ENCODE measurements around the gene PAOX. TPM values are rescaled to one million over a fixed set of nuclear protein-coding genes. Genes with fewer than 3 reads are reported as not detected.

Gene PAOX
- total RNA-seq, 1 experiment from 2014 or later = 1.2 TPM

DNA sequence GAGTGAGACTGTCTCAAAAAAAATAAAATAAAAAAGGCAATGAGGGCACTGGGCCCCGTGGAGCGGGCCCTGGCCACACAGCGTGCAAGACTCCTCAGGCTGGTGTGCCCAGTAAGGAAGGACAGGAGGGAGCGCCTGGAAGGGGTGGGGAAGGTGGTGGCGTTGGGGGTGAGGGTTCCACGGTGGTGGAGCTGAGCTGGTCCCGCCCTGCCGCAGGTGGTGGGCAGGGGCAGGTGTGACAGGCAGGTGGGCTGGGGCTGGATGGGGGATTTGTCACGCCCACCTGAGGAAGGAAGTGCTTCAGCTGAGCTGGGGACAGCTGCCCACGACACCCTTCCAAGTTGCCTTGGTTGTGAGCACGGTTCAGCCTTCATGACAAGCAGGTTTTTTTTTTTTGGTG is 32.6 kb upstream of the PAOX start:
- Mint-ChIP-seq H3K36me3 (ENCODE audit: insufficient read depth, unreplicated experiment) (peaks cover 10% of the 10 kb centered on the region), H3K27ac (ENCODE audit: low read depth, unreplicated experiment) (no peak overlapping the region), H3K27me3 (ENCODE audit: insufficient read depth, unreplicated experiment) (no peaks in the 10 kb centered on the region), H3K4me3 (ENCODE audit: unreplicated experiment) (no peak overlapping the region), H3K9me3 (ENCODE audit: unreplicated experiment) (no peaks in the 10 kb centered on the region), H3K4me1 (ENCODE audit: insufficient read depth, unreplicated experiment) (peaks cover 6% of the 10 kb centered on the region)
- POLR2A ChIA-PET = interaction anchor here (0.9 kb wide), 1 partner anchor 15 kb away, joined by 3 read pairs; no protein-coding TSS in a partner anchor
- BruUV-seq (replicated peaks) = no TSS peak
- TF ChIP-seq, protein P1, sequence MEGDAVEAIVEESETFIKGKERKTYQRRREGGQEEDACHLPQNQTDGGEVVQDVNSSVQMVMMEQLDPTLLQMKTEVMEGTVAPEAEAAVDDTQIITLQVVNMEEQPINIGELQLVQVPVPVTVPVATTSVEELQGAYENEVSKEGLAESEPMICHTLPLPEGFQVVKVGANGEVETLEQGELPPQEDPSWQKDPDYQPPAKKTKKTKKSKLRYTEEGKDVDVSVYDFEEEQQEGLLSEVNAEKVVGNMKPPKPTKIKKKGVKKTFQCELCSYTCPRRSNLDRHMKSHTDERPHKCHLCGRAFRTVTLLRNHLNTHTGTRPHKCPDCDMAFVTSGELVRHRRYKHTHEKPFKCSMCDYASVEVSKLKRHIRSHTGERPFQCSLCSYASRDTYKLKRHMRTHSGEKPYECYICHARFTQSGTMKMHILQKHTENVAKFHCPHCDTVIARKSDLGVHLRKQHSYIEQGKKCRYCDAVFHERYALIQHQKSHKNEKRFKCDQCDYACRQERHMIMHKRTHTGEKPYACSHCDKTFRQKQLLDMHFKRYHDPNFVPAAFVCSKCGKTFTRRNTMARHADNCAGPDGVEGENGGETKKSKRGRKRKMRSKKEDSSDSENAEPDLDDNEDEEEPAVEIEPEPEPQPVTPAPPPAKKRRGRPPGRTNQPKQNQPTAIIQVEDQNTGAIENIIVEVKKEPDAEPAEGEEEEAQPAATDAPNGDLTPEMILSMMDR (IDR thresholded peaks at IDR 0.05; ENCODE audit: unreplicated experiment) = no peak
- CTCF ChIA-PET = interaction anchor here (1.7 kb wide), 1 partner anchor 17 kb away, joined by 11 read pairs; no protein-coding TSS in a partner anchor
- DNase-seq (ENCODE audit: unreplicated experiment) = no peak
- intact Hi-C loops (cut with micrococcal nuclease) = no loop called here

DNA sequence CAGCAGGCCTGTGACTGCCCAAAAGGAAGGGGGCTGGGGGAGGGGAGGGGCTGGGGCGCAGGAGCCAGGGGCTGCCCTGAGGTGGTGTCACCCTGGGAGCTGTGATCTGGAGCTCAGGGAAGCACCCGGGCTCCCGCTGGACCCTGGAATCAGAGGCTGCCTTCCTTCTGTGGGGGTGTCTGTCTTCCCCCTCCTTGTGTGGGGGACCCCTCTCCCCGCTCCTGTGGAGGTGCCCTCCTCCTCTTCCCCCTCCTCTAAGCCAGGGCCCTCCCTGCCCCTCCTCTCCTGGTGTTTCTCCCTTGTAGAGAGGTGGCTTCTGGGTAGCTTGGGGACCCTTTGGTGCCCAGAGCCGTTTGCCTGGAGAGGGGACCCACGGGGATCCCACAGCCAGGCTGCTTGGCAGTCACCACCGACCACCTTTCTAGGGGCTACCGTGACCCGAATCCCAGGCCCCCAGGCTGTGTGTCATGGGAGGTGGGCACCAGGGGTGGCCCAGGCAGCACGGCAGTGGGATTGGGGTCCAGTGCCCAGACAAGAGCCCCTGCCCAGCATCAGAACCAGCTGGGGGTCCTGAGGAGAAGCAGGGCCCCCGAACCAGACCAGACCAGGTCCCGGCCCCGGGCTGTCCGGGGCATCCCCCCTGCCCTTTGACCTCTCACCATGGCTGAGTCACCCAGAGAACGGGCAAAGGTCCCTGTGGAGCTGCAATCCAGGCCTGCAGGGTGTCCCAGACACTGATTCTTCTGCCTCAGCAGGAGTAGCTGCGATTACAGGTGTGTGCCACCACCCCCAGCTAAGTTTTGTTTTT is 31.1 kb upstream of the PAOX start:
- Mint-ChIP-seq H3K4me1 (ENCODE audit: insufficient read depth, unreplicated experiment) (peaks cover 6% of the 10 kb centered on the region), H3K36me3 (ENCODE audit: insufficient read depth, unreplicated experiment) (peaks cover 10% of the 10 kb centered on the region), H3K27me3 (ENCODE audit: insufficient read depth, unreplicated experiment) (no peaks in the 10 kb centered on the region), H3K27ac (ENCODE audit: low read depth, unreplicated experiment) (no peak overlapping the region), H3K9me3 (ENCODE audit: unreplicated experiment) (no peaks in the 10 kb centered on the region), H3K4me3 (ENCODE audit: unreplicated experiment) (no peak overlapping the region)
- ChIA-PET CTCF (interaction anchor here (0.7 to 1.7 kb wide), 2 partner anchors 14 to 18 kb away, joined by 3 to 11 read pairs; no protein-coding TSS in a partner anchor), POLR2A (interaction anchor here (0.7 kb wide), 1 partner anchor 9 kb away, joined by 3 read pairs; the partner anchor contains the start of gene FUOM)
- no peak for DNase-seq (ENCODE audit: unreplicated experiment)
- intact Hi-C loops (cut with micrococcal nuclease) = no loop called here
- TF ChIP-seq, protein P1 (IDR thresholded peaks at IDR 0.05; ENCODE audit: unreplicated experiment) = no peak
- BruUV-seq (replicated peaks) = no TSS peak

DNA sequence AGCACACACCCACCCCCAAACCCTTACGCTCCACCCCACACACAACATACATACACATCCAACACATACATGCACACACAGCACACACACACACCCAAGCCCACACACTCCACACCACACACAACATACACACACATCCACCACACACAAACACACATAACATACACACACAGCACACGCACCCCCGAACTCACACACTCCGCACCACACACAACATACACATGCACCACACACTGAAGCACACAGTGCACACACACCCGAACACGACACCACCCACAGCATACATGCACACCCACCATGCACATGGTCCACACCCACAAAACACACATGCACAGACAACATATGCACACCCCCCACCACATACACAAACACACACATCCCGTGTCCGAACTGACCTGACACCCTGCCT is 29.9 kb upstream of the PAOX start:
- Mint-ChIP-seq H3K27me3 (ENCODE audit: insufficient read depth, unreplicated experiment) (no peaks in the 10 kb centered on the region), H3K27ac (ENCODE audit: low read depth, unreplicated experiment) (no peak overlapping the region), H3K9me3 (ENCODE audit: unreplicated experiment) (no peaks in the 10 kb centered on the region), H3K4me1 (ENCODE audit: insufficient read depth, unreplicated experiment) (peaks cover 6% of the 10 kb centered on the region), H3K4me3 (ENCODE audit: unreplicated experiment) (no peak overlapping the region), H3K36me3 (ENCODE audit: insufficient read depth, unreplicated experiment) (peaks cover 10% of the 10 kb centered on the region)
- intact Hi-C loops (cut with micrococcal nuclease) = no loop called here
- DNase-seq (ENCODE audit: unreplicated experiment) = no peak
- BruUV-seq (replicated peaks) = no TSS peak
- ChIA-PET POLR2A (no interaction called here), CTCF (no interaction called here)
- TF ChIP-seq, protein P1 (IDR thresholded peaks at IDR 0.05; ENCODE audit: unreplicated experiment) = no peak

DNA sequence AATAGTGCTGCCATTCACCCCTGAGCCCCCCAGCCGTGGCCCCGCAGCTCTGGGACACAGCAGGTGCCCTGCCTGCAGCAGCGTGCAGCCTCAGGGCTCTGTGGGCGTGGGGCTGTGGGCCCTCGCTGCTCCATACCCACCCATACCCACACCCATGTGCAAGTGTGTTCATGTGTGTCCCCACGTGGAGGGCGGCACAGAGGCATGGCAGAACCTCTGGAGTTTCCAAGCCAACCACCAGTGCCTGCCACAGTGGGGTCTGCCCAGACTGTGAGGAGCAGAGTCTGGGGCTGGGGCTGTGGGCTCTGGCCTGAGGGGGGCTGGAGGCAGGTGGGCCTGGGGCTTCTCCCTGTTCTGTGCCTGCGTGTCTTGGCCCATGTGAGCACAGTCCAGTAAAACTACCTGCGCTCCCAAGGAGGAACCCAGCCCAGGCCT is 29.5 kb upstream of the PAOX start:
- Mint-ChIP-seq H3K9me3 (ENCODE audit: unreplicated experiment) (no peaks in the 10 kb centered on the region), H3K4me1 (ENCODE audit: insufficient read depth, unreplicated experiment) (peaks cover 6% of the 10 kb centered on the region), H3K36me3 (ENCODE audit: insufficient read depth, unreplicated experiment) (peaks cover 10% of the 10 kb centered on the region), H3K4me3 (ENCODE audit: unreplicated experiment) (no peak overlapping the region), H3K27ac (ENCODE audit: low read depth, unreplicated experiment) (no peak overlapping the region), H3K27me3 (ENCODE audit: insufficient read depth, unreplicated experiment) (no peaks in the 10 kb centered on the region)
- TF ChIP-seq, protein P1 (IDR thresholded peaks at IDR 0.05; ENCODE audit: unreplicated experiment) = no peak
- CTCF ChIA-PET = no interaction called here
- intact Hi-C loops (cut with micrococcal nuclease) = no loop called here
- POLR2A ChIA-PET = no interaction called here
- no TSS peak for BruUV-seq (replicated peaks)
- DNase-seq (ENCODE audit: unreplicated experiment) = no peak

All from MCF 10A (cell line).